Hematopoietic multipotent progenitor cell treated with erythropoietin and hydrocortisone succinate and interleukin-3 and kit ligand, for 6 days (in vitro differentiated cells): ENCODE data around the gene GPX4.
A peak's percentile ranks its signal among the peaks of the same experiment; 100 is the strongest.
"Not testable (repeated sequence)": the region's sequence is repeated elsewhere in the genome, so short reads cannot be mapped to it uniquely, and the experiment has no call there.

Experiments
- DNase-seq: peaks from one replicate; pipeline ENCODE4 v3.0.0-alpha.2; 2015

GPX4 gene

DNA sequence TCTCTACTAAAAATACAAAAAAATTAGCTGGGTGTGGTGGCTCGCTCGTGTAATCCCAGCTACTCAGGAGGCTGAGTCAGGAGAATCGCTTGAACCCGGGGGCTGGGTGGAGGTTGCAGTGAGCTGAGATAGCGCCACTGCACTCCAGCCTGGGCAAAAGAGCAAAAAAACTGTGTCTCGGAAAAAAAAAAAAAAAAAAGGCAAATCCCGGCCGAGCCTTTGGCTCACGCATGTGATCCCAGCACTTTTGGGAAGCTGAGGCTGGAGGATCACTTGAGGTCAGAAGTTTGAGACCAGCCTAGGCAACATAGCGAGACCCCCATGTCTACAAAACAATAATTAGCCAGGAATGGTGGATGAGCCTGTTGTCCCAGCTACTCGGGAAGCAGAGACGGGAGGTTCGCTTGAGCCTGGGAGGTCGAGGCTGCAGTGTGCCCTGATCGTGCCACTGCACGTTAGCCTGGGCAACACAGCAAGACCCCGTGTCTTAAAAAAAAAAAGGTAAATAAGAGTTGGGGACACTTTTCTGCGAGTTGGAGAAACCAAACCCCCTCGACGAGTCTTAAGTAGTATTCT is 574 bp upstream of the GPX4 start:
- DNase-seq = no peak

DNA sequence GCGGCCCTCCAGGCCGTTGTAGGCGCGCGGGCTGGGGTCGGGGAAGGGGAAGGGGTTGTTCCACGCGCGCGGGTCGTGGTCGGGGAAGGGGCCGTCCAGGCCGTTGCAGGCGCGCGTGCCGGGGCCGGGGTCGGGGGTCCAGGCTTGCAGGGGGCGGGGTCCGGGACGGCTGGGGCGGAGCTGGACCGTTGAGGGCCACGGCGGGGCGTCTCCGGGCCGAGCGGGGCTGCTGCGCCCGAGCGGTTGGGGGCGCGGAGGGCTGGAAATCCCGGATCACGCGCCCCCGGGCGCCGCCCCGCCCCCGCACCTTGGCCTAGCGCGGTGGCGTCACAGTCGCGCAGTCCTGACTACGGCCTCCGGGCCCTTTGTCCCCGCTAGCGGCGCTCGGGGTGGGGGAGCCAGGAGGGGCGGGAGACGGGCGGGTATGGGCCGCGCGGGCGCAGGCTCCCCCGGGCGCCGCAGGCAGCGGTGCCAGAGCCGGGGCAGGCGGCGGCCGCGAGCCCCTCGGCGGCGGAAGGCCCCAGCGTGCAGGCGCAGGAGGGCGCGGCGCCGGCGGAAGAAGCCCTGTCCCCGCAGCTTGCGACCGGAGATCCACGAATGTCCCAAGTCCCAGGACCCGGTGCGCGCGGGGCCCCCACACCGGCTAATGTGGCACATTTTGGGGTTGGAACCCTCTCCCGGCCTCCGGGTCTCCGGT is 665 bp downstream of the GPX4 start:
- DNase-seq = peak; percentile 84

DNA sequence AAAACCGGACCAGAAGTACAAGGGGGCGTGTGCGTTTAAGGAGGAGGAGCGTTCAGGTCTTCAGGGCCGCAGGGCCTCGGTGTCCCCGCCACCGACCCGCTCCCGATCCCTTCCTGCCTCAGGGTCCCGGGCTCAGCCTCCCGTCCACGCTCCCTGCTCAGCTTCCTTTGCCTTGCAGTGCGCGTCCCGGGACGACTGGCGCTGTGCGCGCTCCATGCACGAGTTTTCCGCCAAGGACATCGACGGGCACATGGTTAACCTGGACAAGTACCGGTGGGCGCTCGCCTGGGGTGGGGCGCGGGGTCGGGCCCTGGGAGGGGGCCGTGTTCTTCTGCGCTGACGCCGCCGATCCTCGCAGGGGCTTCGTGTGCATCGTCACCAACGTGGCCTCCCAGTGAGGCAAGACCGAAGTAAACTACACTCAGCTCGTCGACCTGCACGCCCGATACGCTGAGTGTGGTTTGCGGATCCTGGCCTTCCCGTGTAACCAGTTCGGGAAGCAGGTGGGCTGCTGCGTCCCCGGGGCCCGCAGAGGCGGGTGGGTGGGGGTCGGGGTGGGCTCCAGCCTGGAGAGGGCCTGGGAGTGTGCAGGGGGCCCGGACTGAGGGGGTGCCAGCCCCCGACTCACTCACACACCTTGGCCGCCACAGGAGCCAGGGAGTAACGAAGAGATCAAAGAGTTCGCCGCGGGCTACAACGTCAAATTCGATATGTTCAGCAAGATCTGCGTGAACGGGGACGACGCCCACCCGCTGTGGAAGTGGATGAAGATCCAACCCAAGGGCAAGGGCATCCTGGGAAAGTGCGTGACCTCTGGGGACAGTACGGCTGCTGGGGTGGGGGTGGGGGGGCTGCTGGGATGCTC is 1.4 kb downstream of the GPX4 start:
- DNase-seq = peak; percentile 54

DNA sequence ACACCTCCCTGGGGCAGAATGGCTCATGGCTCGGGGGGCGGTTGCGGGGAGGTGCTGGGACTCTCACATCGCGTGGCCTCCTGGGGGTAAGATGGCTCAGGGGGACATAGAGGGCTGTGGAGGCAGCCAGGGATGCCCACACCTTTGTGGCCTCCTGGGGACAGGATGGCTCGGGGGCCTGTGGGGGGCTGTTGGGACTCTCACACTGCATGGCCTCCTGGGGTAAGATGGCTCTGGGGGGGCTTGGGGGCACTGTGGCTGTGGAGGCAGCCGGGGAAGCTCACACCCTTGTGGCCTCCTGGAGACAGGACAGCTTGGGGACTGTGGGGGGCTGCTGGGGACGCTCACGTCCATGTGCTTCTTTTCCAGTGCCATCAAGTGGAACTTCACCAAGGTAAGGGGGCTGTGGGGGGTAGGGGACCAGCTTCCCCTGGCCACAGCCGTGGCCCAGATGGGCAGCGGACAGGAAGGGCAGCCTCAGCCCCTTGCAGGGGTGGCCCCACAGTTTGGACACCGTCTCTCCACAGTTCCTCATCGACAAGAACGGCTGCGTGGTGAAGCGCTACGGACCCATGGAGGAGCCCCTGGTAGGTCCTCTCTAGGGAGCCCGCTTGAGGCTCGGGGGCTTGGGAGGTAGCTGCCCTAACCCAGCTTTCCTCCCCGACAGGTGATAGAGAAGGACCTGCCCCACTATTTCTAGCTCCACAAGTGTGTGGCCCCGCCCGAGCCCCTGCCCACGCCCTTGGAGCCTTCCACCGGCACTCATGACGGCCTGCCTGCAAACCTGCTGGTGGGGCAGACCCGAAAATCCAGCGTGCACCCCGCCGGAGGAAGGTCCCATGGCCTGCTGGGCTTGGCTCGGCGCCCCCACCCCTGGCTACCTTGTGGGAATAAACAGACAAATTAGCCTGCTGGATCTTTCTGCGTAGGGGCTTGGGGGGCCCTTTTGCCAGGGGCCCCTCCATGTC is 2.4 kb downstream of the GPX4 start:
- DNase-seq = no peak

DNA sequence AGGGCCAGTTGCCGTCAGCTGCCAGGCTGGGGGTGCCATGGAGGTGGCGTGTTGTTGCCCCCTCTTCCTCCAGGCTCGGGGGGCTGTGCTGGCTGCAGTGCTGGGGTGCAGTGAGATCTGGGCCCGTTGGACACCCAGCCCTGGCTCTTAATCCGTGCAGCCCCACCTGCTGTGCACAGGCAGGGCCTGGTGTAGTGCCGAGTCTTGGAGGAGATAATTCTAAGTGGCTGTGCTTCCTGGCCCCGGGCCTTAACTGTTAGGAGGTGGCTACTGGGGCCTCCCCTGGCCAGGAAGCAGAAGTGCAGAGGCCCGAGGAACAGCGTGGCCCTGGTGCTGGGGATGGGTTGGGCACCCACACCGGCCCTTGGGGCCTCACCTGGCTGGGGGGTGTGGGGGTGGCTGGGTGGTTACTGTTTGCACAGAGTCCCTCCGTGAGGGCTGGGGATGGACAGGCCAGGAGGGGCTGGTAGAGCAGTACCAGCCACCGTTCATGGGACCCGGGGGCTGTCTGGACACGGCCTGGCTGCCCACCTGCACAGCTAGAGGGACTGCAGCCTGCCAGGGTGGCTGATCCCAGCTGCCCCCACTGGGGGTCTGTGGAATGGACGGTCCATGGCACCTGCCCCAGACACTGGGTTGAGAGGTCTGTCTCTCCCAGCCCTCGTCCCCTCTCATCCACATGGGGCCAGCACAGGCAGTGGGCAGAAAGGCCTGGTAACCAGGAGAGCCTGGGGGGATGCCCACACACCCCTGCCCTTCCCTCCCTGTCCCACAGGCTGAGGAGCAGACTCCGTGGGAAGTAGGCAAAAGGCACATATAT is 3.3 kb downstream of the GPX4 start:
- DNase-seq = peak; percentile 83

DNA sequence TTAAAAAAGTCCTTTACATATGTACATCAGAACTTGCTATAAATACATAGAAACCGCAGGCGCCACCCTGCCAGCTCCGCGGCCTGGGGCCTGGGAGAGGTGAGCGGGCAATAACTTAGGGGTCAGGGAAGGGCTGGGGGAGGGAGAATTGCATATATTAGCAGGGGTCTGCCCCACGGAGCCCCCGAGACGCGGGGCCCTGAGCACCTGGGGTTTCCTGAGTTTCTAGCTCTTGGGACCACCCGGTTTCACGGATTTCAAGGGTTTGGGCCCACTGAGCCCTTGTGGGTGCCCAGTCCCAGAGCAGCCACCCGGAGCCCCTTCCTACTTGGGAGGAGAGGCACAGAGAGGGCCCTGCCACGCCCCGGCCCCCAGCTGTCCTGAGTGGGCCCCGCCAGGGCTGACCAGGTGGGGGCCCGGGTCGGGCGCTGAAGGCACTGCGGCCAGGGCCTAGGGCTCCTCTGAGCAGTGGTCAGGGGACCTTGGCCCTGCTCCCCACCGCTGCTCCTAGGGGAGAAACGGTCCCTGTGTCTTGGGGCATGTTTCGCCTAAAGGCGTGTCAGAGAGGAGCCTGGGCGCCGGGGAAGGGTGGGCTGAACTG is 4.0 kb downstream of the GPX4 start:
- no peak for DNase-seq

DNA sequence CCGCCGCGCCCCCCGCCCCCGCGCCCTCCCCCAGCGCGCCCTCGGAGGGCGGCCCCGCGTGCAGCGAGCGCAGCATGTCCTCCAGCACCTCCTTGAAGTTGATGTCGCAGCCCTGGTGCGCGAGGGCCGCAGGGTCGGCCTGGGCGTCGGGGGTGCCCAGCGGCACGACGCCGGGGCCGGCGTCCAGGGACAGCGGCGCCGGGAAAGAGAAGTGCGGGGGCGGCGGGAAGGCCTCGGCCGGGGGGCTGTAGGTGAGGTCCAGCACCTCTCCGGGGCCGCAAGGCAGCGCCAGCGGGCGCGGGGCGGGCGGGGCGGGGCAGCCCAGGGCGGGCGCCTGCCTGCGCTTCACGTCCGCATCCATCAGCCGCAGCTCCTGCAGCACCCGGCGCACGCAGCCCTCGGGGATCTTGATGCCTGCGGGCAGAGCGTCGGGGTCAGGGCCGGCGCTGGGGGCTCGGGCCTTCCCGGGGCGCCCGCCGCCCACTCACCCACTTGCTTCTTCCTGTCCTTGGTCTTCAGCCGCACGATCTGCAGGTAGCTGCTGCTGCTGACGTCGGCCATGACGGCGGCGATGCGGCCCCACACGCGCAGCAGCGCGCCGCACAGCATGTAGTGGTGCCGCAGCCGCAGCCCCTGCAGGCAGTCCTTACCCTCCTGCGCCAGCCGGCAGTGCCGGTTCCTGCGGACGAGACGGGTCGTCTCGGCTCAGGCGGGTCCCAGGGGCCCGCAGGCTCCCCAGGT is 4.7 kb downstream of the GPX4 start:
- DNase-seq = no peak

DNA sequence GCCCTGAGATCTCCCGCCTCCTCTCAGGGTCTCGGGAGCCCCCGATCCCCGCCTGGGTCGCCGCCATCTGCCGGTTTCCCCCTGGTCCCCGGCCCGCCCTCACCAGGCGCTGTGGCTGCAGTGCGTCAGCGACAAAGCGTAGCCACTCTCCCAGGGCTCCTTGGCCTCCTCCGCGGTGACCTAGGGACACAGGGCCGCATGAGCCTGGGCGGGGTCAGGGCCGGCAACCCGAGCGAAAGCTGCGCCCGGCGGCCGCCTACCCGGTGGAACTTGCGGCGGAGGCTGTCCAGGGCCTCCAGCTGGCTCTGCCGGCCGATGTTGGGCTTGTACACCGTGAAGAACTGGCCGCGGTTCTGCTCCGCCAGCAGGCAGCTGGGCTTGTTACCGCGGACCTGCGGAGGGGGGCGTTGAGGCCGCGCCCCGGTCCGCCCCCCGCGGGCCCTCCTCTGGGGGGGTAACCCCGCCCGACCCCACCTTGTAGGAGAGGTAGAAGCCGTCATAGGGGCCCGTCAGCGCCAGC is 5.3 kb downstream of the GPX4 start:
- no peak for DNase-seq

DNA sequence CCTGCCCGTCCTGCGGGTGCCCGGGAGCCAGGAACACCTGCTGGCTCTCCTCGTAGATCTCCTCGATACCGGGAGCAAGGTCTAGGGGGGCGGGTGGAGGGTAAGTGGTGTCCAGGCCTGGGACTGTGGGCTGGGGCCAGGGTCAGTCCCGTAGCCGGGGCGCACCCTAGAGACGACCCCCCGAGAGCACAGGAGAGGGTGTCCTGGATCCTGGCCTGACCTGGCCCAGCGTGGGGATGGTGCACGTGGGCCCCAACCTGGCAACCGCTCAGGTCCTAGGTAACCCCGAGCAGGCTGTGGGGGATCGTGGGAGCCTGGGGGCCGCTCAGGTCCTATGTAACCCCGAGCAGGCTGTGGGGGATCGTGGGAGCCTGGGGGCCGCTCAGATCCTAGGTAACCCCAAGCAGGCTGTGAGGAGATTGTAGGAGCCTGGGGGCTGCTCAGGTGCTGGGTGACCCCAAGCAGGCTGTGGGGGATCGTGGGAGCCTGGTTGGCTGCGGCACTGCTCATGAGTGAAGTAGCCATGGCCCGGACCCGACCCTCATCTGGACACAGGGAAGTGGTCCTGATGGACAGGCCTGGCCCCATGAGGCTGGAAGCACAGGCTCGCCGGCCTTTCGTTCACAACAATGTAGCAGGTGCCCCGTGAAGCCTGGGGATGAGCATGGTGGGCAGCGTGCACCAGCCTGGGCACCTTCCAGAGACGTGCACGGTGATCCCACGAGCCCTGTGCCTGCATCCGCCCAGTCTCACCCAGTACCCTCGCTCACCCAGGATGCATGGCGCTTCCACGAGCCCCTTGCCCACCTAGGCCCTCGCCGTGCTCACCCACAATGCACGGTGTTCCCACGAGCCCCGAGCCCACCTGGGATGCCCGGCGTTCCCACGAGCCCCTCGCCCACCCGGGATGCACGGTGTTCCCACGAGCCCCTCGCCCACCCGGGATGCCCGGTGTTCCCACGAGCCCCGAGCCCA is 6.2 kb downstream of the GPX4 start:
- no peak for DNase-seq

DNA sequence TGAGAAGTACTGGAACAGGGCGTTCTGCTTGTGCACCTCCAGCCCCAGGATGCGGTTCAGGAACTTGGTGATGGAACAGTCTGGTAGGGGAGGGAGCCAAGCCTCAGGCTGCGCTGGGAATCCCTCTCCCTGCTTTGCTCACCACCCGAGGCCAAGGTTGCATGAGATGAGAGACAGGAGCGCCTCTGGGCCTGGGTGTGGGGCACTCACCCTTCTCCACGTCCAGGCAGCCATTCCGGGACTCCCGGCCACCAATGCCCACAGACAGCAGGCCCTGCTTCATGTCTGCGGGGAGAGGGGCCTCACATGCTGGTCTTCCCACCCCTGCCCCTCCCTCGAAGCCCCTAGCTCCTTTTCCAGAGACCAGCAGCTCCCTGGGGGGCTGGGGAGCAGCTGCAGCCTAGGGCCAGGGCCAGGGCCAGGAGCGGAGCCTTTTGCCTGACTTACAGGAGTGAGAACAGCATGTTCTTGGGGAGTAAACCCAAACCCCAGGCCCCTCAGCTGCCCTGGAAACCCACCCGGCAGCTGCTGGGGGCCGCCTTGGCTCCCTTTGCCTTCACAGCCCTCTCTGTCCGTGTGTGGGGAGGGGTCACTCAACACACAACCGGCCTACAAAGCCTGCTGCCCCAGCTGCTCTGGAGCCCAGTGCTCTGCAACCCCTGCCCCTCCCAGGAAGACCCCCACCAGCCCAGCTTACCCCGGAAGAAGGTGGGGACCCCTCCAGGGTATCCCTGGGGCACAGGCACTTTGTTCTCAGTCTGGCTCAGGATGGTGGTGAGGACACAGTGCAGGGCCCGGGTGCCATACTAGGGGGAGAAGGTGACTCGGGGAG is 7.2 kb downstream of the GPX4 start:
- no peak for DNase-seq

DNA sequence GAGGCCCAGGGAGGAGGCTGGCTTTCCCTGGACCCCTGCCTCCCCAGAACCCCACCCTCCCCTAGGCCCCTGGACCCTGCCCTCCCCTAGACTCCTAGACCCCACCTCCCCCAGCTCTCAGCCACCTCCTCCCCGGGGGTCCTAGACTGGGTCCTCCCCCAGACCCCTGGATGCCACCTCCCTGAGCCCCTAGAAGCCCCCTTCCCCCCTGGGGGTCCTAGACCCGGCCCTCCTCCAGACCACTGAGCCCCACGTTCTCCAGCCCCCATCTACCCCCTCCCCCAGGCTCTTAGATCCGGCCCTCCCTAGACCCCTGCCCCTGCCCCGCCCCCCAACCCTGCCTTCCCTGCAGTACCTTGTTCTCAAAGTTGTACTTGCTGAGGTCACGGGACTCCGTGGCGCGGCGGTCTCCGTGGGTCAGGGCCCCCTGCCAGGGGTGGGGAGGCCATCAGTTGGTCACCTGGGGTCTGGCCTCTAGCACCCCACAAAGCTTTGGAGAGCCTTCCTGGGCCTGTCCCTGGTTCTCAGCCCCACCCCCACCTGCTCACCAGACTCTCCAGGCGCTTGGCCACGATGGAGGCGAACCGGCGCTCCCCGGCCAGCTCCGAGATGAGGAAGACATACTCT is 8.0 kb downstream of the GPX4 start:
- DNase-seq = no peak

DNA sequence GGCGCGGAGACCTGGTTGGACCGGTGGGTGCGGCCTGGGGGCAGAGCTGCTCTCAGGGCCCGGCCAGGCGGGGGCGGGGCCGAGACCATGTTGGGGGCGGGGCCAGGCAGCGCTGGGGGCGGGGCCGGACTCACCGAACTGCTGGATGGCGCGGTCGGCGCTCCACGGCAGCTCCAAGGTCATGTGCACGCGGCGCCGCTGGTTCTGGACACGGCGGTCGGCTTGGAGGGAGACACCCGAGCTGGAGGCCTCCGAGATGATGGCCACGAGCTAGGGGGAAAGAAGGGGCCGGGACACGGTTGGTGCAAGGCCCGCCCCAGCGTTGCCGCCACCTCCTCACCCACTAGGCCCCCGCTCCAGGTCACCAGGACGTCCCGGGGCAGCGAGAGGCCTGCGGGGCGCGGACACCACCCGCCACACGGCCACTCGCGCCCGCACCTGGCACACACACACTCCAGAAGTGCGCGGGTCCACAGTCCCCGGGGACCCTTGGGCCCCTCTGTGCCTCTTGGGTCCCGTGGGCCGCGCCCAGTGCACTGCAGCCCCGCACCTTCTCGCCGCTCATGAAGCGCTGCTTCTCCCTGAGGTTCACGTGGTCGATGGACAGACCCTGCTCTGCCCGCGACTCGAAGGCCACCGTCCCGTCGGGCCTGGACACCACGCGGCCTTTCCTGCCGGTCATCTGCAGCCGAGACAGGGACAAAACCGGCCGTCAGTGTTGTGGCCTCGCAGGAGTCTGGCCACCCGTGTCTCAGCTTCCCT is 8.7 kb downstream of the GPX4 start:
- no peak for DNase-seq

DNA sequence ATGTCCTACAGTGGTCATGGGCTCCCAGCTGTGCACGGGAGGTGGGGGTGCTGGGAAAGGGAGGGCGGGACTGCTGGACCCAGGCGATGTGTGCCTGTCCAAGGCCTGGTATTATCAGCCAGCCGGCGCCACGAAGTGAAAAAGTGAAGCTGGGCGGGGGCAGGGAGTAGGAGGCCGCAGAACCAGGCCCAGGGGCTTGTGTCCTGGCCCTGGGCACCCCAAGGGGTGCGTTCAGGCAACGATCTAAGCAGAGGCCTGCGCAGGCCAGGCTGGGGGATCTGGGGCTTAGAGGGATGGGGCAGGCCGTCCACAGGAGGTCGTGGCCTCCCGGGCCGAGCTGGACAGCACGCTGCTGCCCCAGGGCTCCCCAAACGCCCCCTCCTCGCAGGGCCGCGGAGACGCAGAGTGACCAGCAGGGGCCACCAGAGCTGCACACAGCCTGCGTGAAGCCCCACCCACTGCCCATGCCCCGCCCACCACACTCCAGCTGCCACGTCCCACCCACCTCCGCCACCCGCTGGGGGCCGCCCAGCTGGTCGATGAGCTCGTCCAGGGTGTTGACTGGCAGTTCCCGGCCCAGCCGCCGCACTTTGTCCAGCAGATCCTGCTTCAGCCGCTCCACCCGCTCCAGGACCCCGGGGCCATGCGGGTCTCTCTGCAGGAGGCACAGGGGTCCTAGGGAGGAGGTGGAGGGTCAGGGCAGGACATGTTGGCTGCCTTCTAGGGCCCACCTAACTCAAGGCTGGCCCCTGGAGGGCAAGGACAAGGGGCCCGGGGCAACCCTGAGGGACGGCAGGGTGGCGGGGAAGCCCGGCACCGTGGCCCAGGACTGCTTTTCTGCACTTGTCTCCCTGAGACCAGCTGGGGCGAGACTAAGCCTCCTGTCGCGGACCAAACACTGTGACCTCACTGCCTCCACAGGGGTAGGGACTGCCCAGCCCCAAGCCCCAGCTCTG is 9.5 kb downstream of the GPX4 start:
- DNase-seq = peak; percentile 95

DNA sequence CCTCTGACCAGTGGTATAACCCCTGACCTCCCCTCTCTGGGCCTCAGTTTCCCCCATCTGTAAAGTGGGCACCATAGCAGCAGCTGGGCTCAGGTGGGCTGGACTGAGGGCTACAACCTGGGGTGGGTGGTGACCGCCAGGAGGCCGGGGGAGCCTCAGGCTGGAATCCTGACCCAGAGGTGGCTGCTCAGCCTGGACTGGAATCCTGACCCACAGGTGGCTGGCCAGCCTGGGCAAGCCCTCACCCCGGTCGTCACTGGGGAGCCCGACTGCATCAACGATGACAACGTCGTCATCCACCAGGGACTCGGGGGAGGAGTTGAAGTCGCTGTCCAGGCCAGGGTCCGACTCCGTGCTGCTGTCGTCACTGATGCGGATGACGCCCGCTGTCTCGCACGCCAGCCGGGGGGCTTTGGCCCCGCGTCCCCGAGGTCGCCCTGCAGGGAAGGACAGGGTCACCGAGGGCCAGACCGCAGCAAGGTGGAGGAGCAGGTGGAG is 10.2 kb downstream of the GPX4 start:
- no peak for DNase-seq

DNA sequence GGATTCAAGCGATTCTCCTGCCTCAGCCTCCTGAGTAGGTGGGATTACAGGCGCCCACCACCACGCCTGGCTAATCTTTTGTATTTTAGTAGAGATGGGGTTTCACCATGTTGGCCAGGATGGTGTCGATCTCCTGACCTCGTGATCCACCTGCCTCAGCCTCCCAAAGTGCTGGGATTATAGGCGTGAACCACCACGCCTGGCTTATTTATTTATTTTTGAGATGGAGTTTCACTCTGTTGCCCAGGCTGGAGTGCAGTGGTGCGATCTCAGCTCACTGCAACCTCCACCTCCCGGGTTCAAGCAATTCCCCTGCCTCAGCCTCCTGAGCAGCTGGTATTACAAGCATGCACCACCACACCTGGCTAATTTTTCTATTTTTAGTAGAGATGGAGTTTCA is 10.9 kb downstream of the GPX4 start:
- DNase-seq = not testable (repeated sequence)
